Stomach (tissue), 9 donors: ENCODE results near the gene CTTNBP2. TPM values are rescaled to one million over a fixed set of nuclear protein-coding genes. Genes with fewer than 3 reads are reported as not detected.

Experiments
- DNase-seq, 2 donors: peaks; one replicate each; pipeline versions ENCODE4 v3.0.0 to v3.0.0-alpha.2; 2013 to 2019
- H3K27ac ChIP-seq, 5 donors: fragments of 200-600 bp in 4 of 5; sonication (generic) in 4 of 5; one replicate each; pipeline ENCODE4 v1.5.1; 2013 to 2019; ENCODE audit warnings: mild to moderate bottlenecking in 1 of 5, moderate library complexity in 1 of 5
- H3K27me3 ChIP-seq, 3 donors: fragments of 200-600 bp; sonication (generic); one replicate each; pipeline ENCODE4 v1.5.1; 2017 to 2019; ENCODE audit warnings: mixed run types in 1 of 3
- H3K36me3 ChIP-seq, 4 donors: fragments of 200-600 bp; sonication (generic); 1 replicate in 3 of 4; 2 replicates in 1 of 4; pipeline ENCODE4 v1.5.1; 2016 to 2019
- H3K4me1 ChIP-seq, 4 donors: fragments of 200-600 bp; sonication (generic); one replicate each; pipeline ENCODE4 v1.5.1; 2016 to 2019
- H3K4me3 ChIP-seq, 4 donors: fragments of 200-600 bp; sonication (generic) in 3 of 4; one replicate each; pipeline ENCODE4 v1.5.1; 2016 to 2019; ENCODE audit warnings: mild to moderate bottlenecking in 1 of 4
- H3K9me3 ChIP-seq, 4 donors: fragments of 200-600 bp; sonication (generic); one replicate each; pipeline ENCODE4 v1.5.1; 2016 to 2019
- CTCF ChIP-seq, 7 experiments: fragments of 450-650 bp in 4 of 7; fragments of 200-600 bp in 3 of 7; sonication (generic) in 3 of 7; IDR thresholded peaks; one replicate each; pipeline ENCODE4 v1.5.1; 2016 to 2019; ENCODE audit warnings: antibody characterized with exemption in 7 of 7, control low read depth in 2 of 7, mild to moderate bottlenecking in 1 of 7
- EP300 ChIP-seq: sonication (generic); formaldehyde crosslinking; IDR thresholded peaks from one replicate; pipeline ENCODE4 v1.6.1; 2017; ENCODE audit warnings: antibody characterized with exemption
- POLR2A ChIP-seq, 4 donors: fragments of 450-650 bp; IDR thresholded peaks; one replicate each; pipeline ENCODE4 v1.6.1; 2016; ENCODE audit warnings: antibody characterized with exemption in 4 of 4, control low read depth in 2 of 4, mild to moderate bottlenecking in 1 of 4, moderate library complexity in 1 of 4
- POLR2AphosphoS5 ChIP-seq, 3 donors: sonication (generic); formaldehyde crosslinking; IDR thresholded peaks; one replicate each; pipeline ENCODE4 v1.6.1; 2016; ENCODE audit warnings: antibody characterized with exemption in 3 of 3
- WGBS, 5 donors: extraction: QIAGEN DNeasy Blood & Tissue Kit in 3 of 5; methylation state at CpG; one replicate each; pipeline versions ENCODE4 v1.1.5 to v1.1.7; 2013 to 2018; 5-methylcytosine and 5-hydroxymethylcytosine counted together
- intact Hi-C: fragments of 100-400 bp; cut with DNase I; formaldehyde crosslinking; loops from one replicate; pipeline ENCODE4 v1.15.1; 2023; ENCODE audit warnings: low total_unique reads
- polyA plus RNA-seq, 3 donors: library from polyadenylated mRNA; stranded (reverse); fragments of 200-250 nt; gene quantifications; one replicate each; pipeline ENCODE4 v1.2.3, GENCODE V29; 2013
- total RNA-seq, 5 donors: library from RNA; depleted of rRNA; stranded (reverse); fragments of >200 nt; gene quantifications; one replicate each; pipeline versions ENCODE4 v1.1.0 to v1.2.3, GENCODE V29; 2014 to 2016
- donor health status: healthy with polysubstance abuse.
- donor health status: Bipolar disorder and iron deficiency.
- donor health status: healthy.

CTTNBP2 gene
- total and polyA plus RNA-seq, 8 donors: 0.62 to 56.4 (median 5.6) TPM

- H3K27me3 ChIP-seq: no peaks in the 10 kb centered on the region
- no peak overlapping the region for H3K4me3 ChIP-seq
- intact Hi-C loops: no loop called here
- peaks cover 0 to 9% (median 4%) of the 10 kb centered on the region in 4 donors for H3K4me1 ChIP-seq
- no peak for DNase-seq
- no peaks in the 10 kb centered on the region for H3K36me3 ChIP-seq
- TF ChIP-seq POLR2A (IDR thresholded peaks at IDR 0.05): no peak
- no peak for TF ChIP-seq CTCF (IDR thresholded peaks at IDR 0.05)
- TF ChIP-seq POLR2AphosphoS5 (IDR thresholded peaks at IDR 0.05): no peak
- TF ChIP-seq EP300: no peak
- 80 to 88% (median 84%) methylated on average over 2 of the region's 2 CpGs for WGBS, 5 donors
- no peak overlapping the region for H3K27ac ChIP-seq
- no peaks in the 10 kb centered on the region for H3K9me3 ChIP-seq
Observed at GRCh38 chr7:117803476-117803875, 69.8 kb downstream of the CTTNBP2 start.

- no peak overlapping the region for H3K27ac ChIP-seq
- WGBS, 5 donors: 68 to 85% (median 76%) methylated on average over 2 of the region's 2 CpGs
Observed at GRCh38 chr7:117802660-117803059, 70.6 kb downstream of the CTTNBP2 start.

GRCh38 chr7:117800841-117801240, 72.4 kb downstream of the CTTNBP2 start:
- 52 to 82% (median 75%) methylated on average over 1 of the region's 1 CpG for WGBS, 5 donors
- H3K36me3 ChIP-seq: no peaks in the 10 kb centered on the region
- no peak for DNase-seq
- no peak overlapping the region for H3K4me3 ChIP-seq
- intact Hi-C loops: no loop called here
- no peaks in the 10 kb centered on the region for H3K9me3 ChIP-seq
- TF ChIP-seq POLR2AphosphoS5 (IDR thresholded peaks at IDR 0.05) (no peak), CTCF (IDR thresholded peaks at IDR 0.05) (no peak), POLR2A (IDR thresholded peaks at IDR 0.05) (no peak), EP300 (no peak)
- H3K27me3 ChIP-seq: no peaks in the 10 kb centered on the region
- no peak overlapping the region for H3K27ac ChIP-seq
- no peaks in the 10 kb centered on the region for H3K4me1 ChIP-seq

More at GRCh38 chr7:117802660-117803059, 70.6 kb downstream of the CTTNBP2 start:
- no peak overlapping the region for H3K4me3 ChIP-seq
- no peak for DNase-seq
- intact Hi-C loops: no loop called here
- no peaks in the 10 kb centered on the region for H3K9me3 ChIP-seq
- TF ChIP-seq EP300 (no peak), POLR2AphosphoS5 (IDR thresholded peaks at IDR 0.05) (no peak), CTCF (IDR thresholded peaks at IDR 0.05) (no peak), POLR2A (IDR thresholded peaks at IDR 0.05) (no peak)
- no peaks in the 10 kb centered on the region for H3K36me3 ChIP-seq
- no peaks in the 10 kb centered on the region for H3K27me3 ChIP-seq
- H3K4me1 ChIP-seq: peaks cover 0 to under 1% (median 0%) of the 10 kb centered on the region in 4 donors

GRCh38 chr7:117800406-117800805, 72.8 kb downstream of the CTTNBP2 start:
- no peaks in the 10 kb centered on the region for H3K36me3 ChIP-seq
- no peak overlapping the region for H3K27ac ChIP-seq
- no peak for TF ChIP-seq CTCF (IDR thresholded peaks at IDR 0.05)
- TF ChIP-seq POLR2AphosphoS5 (IDR thresholded peaks at IDR 0.05): no peak
- TF ChIP-seq POLR2A (IDR thresholded peaks at IDR 0.05): no peak
- no peak for TF ChIP-seq EP300
- H3K4me3 ChIP-seq: no peak overlapping the region
- no peaks in the 10 kb centered on the region for H3K27me3 ChIP-seq
- intact Hi-C loops: no loop called here
- no peak for DNase-seq
- H3K4me1 ChIP-seq: no peaks in the 10 kb centered on the region
- WGBS, 5 donors: 64 to 73% (median 70%) methylated on average over 3 of the region's 3 CpGs
- no peaks in the 10 kb centered on the region for H3K9me3 ChIP-seq
